Hypothalamus (tissue), 51 donors: Measurements from ENCODE around the gene NAPSA.

Experiments used
- DNase-seq, 51 donors: peaks; one replicate each; lab custom pipeline; 2025; lab: John Stamatoyannopoulos, UW

The NAPSA gene

GRCh38 chr19:50332244-50333038 is 33.0 kb downstream of the NAPSA start:
- DNase-seq: peak in 6 of 51 donors; percentile 5 to 47 (median 20)

- no peak for DNase-seq
These were observed 33.5 kb downstream of the NAPSA start for GRCh38 chr19:50331994-50332243.

GRCh38 chr19:50331221-50331993 is 34.0 kb downstream of the NAPSA start:
- DNase-seq: no peak

DNA sequence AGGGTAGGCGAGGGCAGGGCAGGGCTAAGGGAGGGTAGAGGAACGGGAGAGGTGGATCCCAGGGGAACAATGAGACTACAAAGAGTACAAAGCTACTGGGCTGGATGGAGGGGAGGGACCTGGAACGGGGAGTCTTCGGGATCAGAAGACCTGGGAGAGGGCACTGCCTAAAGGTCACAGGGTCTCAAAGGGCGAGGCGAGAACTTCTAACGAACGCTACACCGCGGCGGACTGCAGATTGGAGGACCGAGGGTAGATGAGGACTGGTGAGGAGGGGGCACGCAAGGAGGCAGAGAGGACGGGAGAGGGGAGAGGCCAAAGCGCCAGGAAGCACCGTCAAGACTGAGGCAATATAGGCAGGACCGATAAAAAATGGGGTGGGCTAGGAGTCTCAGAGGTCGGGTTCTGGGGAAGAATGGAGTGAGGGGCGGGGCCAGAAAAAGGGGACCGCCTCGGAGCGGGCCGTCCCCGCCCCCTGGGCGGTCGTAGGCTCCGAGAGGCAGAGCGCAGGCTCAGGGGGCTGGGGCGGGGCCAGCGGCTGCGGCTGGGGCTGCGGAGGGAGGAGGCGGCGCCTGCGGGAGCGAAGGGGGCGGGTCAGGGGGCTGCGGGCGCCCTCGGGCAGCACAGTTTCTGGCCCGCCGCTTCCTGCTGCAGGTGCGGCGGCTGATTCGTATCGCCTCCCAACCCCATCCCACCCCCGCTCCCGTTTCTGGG is 34.9 kb downstream of the NAPSA start:
- peak; percentile 16 to 93 (median 80) for DNase-seq

DNA sequence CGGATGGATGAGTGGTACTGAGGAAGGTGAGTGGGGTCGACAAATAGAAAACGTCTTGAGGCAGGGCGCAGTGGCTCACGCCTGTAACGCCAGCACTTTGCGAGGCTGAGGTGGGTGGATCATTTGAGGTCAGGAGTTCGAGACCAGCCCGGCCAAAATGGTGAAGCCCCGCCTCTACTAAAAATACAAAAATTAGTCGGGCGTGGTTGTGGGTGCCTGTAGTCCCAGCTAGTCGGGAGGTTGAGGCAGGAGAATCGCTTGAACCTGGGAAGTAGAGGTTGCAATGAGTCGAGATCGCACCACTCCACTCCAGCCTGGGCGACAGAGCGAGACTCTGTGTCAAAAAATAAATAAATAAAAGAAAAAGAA is 35.5 kb downstream of the NAPSA start:
- peak in 2 of 51 donors; percentile 54 to 58 for DNase-seq

DNA sequence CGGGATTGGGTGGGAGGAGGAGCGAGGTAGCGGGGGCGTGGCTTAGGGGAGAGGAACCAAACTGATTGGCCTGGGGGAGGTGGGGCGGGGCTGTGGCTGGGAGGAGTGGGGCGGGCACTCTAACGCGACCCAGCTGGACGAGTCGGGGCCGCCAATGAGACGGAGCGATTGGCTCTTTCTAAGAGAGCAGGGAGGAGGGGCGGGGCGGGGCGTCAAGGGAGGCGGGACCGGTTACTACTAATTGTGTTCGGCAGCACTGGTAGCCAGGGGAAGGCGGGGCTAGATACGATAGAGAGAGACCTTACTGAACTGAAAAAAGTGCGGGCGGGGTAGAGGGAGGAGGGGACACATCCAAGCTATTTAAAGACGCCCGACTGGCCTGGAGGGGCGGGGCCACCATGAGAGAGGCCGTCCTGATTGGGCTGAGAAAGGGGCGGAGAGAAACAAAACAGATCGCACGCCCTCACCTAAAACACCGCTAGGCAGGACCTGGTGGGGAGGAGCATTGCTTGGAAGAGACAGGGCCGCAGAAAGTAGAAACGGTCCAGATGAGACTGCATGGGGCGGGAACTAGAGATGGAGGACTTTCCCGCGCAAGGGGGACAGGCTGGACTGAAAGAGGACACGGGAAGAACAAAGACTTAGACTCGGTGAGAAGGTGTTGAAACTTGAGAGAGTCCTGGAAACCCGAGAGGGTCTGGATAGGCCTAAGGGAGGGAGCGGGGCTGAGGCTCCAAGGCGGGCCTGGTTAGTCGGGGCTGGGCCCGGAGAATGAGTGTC is 36.1 kb downstream of the NAPSA start, which contains the start of gene KCNC3:
Gene KCNC3, minus strand, starts transcription at position 232 of the 780 bp plus-strand sequence. CDS start 295 bp downstream, outside the sequence.
- DNase-seq: peak; percentile 69 to 100 (median 99)

GRCh38 chr19:50328873-50329145 is 36.6 kb downstream of the NAPSA start:
- DNase-seq: no peak

GRCh38 chr19:50328224-50328872 is 37.1 kb downstream of the NAPSA start:
- DNase-seq: peak in 5 of 51 donors; percentile 34 to 59 (median 40)

DNA sequence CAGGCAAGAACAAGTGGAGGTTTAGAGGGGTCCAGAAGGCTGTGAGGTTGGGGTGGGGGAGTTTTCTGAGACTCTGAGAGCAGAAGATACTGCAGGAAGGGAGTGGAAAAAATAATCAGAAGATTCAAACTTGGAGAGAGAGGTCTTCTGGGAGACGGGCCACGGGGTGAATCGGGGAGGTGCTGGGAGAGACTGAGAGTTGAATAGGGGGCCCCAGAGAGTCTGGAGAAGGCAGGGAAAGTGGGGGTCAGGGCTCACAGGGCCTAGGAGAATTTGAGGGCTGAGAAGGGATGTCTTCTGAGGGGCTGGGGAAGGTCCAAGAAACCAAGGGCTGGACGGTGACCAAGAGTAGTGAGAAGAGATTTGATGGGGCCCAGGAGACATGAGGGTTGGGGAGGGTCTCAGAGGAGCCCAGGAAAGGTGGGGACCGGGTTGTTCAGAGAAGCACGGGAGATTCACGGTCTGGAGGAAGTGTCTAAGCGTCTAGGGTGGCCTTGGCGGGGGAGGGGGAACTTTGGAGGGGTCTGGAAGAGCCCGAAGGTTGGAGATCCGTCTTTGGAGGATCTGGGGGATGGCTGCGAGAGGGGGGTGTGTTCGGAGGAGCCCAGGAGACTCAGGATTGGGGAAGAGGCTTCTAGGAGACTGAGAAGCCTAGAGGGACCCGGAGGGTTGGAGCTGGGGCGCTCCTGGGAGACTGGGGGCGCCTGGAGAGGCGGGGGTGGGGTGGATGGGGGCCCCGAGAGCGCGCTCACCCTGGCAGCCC is 37.8 kb downstream of the NAPSA start:
- no peak for DNase-seq

- DNase-seq: no peak
These were observed 38.4 kb downstream of the NAPSA start for GRCh38 chr19:50327013-50327412.

GRCh38 chr19:50326101-50326664 is 39.3 kb downstream of the NAPSA start:
- no peak for DNase-seq

DNA sequence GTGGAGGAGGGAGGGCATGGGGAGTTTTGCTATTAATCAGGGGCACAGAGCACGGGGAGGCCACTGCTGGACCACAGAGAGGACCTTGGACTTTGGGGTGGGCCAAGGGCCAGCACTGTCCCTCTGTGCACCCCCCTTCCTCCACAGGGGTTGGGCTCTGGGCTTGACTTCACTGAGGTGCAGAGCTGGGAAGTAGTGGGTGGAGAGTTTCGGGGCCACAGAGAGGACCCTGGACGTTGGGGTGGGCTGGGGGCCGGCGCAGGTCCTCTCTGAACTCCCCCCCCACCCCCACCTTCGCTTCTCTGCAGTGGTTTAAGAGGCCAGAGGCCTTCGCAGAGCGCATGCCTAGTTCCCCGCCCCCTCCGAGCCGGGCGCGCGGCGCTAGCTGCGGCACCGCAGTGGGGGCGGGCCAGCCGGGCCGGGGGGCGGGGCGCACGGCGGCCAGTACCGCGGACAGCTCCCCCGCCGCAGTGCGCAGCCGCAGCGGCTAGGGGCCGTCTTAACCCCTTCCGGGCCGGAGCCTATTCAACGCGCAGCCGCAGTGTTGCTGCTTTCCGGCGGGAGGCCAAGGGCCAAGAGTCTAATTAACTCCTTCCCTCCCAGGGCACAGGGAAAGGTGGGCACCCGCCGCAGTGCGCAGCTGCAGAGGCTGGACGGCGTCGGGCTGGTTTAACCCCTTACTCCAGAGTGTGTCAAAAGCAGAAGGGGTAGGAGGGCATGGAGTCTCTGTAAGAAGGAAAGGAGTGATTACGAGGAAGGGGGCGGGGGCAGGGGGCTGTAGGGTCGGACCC is 39.9 kb downstream of the NAPSA start:
- DNase-seq: peak in 49 of 51 donors; percentile 17 to 85 (median 62)

DNA sequence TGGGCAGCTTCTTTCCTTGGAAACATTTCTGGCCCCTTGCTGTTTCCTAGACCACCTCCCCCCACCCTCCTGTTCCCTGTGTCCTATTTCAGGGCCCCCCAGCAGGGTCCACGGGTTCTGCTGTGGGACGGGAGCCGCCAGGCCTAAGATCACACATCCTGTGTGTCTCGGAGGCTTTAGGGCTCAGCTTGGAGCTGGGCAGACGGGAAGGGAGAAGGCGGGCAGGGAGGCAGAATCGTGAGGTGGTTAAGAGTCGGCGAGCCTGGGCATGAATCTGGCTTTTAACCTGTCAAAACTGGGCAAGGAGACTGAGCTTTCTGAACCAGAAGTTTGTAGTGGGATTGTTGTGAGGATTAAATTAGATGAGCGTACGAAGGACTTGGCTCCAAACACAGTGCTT is 41.1 kb downstream of the NAPSA start:
- no peak for DNase-seq

GRCh38 chr19:50323782-50324133 is 41.7 kb downstream of the NAPSA start:
- no peak for DNase-seq

GRCh38 chr19:50322931-50323781 is 42.3 kb downstream of the NAPSA start:
- no peak for DNase-seq

GRCh38 chr19:50322234-50322633 is 43.2 kb downstream of the NAPSA start:
- DNase-seq: no peak

- DNase-seq: no peak
These were observed 43.6 kb downstream of the NAPSA start for GRCh38 chr19:50321831-50322230.

GRCh38 chr19:50320596-50320995 is 44.8 kb downstream of the NAPSA start:
- no peak for DNase-seq
